ENCODE data around the gene NR2C1.

NR2C1 gene

DNA sequence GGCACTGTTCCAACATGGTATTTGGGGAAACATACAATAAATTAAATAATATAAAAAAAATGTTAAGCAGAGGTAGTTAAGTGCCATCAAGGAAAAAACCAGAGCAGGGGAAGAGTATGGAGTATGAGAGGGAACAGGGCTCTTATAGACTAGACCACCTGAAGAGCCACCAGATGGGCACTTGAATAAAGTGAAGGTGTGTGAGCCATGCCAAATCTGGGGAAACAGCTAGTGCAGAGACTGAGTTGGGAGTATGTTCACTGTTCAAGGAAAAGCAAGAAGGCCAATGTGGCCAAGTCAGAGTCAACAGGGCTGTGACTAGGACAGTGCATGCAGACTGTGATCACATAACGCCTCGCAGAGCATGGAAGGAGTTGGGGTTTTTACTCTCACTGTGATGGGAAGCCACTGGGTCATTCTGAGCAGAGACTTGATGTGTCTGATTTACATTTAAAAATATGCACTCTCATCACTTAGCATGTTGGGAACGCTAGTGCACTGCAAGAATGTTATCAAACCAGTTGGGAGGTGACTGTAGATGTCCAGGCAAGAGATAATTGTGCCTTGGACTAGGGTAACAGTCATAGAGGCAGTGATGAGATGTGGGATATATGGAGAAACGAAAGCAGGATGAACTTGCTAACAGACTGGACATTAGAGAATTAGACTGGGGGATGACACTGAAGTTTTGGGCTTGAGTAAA is 95.5 kb downstream of the NR2C1 start:
- TF ChIP-seq, protein P1, sequence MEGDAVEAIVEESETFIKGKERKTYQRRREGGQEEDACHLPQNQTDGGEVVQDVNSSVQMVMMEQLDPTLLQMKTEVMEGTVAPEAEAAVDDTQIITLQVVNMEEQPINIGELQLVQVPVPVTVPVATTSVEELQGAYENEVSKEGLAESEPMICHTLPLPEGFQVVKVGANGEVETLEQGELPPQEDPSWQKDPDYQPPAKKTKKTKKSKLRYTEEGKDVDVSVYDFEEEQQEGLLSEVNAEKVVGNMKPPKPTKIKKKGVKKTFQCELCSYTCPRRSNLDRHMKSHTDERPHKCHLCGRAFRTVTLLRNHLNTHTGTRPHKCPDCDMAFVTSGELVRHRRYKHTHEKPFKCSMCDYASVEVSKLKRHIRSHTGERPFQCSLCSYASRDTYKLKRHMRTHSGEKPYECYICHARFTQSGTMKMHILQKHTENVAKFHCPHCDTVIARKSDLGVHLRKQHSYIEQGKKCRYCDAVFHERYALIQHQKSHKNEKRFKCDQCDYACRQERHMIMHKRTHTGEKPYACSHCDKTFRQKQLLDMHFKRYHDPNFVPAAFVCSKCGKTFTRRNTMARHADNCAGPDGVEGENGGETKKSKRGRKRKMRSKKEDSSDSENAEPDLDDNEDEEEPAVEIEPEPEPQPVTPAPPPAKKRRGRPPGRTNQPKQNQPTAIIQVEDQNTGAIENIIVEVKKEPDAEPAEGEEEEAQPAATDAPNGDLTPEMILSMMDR (IDR thresholded peaks at IDR 0.05; ENCODE audit: insufficient read depth, low read length, poor library complexity, severe bottlenecking), result no peak
- no peak for TF ChIP-seq EZH2phosphoT487 (conservative IDR thresholded peaks at IDR 0.05; ENCODE audit: low read length)
- no peak overlapping the region for H3K27ac ChIP-seq (ENCODE audit: low read depth, low read length)
- H4K20me1 ChIP-seq (ENCODE audit: low read depth, low read length), result no peaks in the 10 kb centered on the region
- H3K9ac ChIP-seq (ENCODE audit: low read length), result no peak overlapping the region
- no peaks in the 10 kb centered on the region for H3K27me3 ChIP-seq (ENCODE audit: low read length)
- no peaks in the 10 kb centered on the region for H3K9me2 ChIP-seq (replicated peaks; ENCODE audit: insufficient read depth, low read length)
- no peaks in the 10 kb centered on the region; the same call in 1 of the 2 replicates for H3K36me3 ChIP-seq (ENCODE audit: low read length)
- H3F3A ChIP-seq (ENCODE audit: insufficient read depth), result no peaks in the 10 kb centered on the region
- no peak overlapping the region for H3K4me3 ChIP-seq (ENCODE audit: insufficient read depth, low read length, poor library complexity, severe bottlenecking)
- H3K4me2 ChIP-seq (ENCODE audit: low read depth, low read length, poor library complexity, severe bottlenecking), result no peak overlapping the region
- H2AFZ ChIP-seq (ENCODE audit: low read depth, low read length, severe bottlenecking), result no peak overlapping the region
- H3K79me2 ChIP-seq (ENCODE audit: insufficient read depth, low read length), result peaks cover 11% of the 10 kb centered on the region; the same call in 1 of the 2 replicates
- no peaks in the 10 kb centered on the region for H3K9me3 ChIP-seq (ENCODE audit: insufficient read depth, low read length)

DNA sequence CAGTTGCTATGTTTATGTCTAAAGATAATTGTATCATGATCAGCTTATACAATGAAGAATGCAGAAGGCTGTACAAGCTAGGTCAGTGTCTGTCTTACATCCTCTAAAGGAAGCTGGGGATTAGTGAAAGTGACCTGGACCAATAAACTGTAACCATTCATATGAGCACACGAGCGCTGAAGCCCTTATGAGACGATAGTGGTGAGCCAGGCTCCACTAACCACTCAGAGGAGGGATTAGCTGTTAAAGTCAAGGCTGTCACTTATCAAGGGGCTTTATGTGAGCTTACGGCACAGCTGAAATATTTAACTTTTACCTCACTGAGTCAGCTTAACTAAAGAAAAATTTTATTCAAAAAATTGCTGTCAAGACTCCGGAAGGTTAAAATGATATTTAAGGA is 100.2 kb downstream of the NR2C1 start:
- no peaks in the 10 kb centered on the region for H3K9me3 ChIP-seq (ENCODE audit: insufficient read depth, low read length)
- H3K9me2 ChIP-seq (replicated peaks; ENCODE audit: insufficient read depth, low read length), result no peaks in the 10 kb centered on the region
- H3K27ac ChIP-seq (ENCODE audit: low read depth, low read length), result no peak overlapping the region
- no peak for TF ChIP-seq EZH2phosphoT487 (conservative IDR thresholded peaks at IDR 0.05; ENCODE audit: low read length)
- TF ChIP-seq, protein P1 (IDR thresholded peaks at IDR 0.05; ENCODE audit: insufficient read depth, low read length, poor library complexity, severe bottlenecking), result no peak
- peaks cover 4% of the 10 kb centered on the region; the same call in 1 of the 2 replicates for H3K79me2 ChIP-seq (ENCODE audit: insufficient read depth, low read length)
- peaks cover 4% of the 10 kb centered on the region; the same call in 1 of the 2 replicates for H3K36me3 ChIP-seq (ENCODE audit: low read length)
- H2AFZ ChIP-seq (ENCODE audit: low read depth, low read length, severe bottlenecking), result no peak overlapping the region
- H3K4me3 ChIP-seq (ENCODE audit: insufficient read depth, low read length, poor library complexity, severe bottlenecking), result no peak overlapping the region
- no peaks in the 10 kb centered on the region for H3F3A ChIP-seq (ENCODE audit: insufficient read depth)
- no peaks in the 10 kb centered on the region for H3K27me3 ChIP-seq (ENCODE audit: low read length)
- no peak overlapping the region for H3K4me2 ChIP-seq (ENCODE audit: low read depth, low read length, poor library complexity, severe bottlenecking)
- H4K20me1 ChIP-seq (ENCODE audit: low read depth, low read length), result no peaks in the 10 kb centered on the region
- no peak overlapping the region for H3K9ac ChIP-seq (ENCODE audit: low read length)

DNA sequence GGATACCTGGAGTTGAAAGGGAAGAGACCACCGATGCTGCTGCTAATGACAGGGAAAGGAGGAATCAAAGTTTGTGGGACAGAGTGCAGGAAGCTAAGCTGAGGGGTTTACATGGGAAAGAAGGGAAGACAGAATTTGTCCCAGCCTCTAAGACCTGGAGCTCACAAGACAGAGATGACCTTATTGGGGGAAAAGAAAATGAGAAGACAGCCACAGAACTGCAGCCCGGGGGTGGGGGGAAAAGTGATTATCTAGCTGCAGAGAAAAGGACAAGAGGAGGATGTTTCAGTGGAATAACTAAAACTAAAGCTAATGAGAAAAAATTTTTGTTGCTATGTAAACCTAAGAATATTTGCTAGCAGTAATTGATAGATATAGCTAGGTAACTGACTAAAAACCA is 100.6 kb downstream of the NR2C1 start:
- Histone ChIP-seq H3K79me2 (ENCODE audit: insufficient read depth, low read length) (peaks cover 4% of the 10 kb centered on the region; the same call in 1 of the 2 replicates), H4K20me1 (ENCODE audit: low read depth, low read length) (no peaks in the 10 kb centered on the region), H3K4me2 (ENCODE audit: low read depth, low read length, poor library complexity, severe bottlenecking) (no peak overlapping the region), H3K9me2 (replicated peaks; ENCODE audit: insufficient read depth, low read length) (no peaks in the 10 kb centered on the region), H3K36me3 (ENCODE audit: low read length) (peaks cover 4% of the 10 kb centered on the region; the same call in 1 of the 2 replicates), H3K27me3 (ENCODE audit: low read length) (no peaks in the 10 kb centered on the region), H2AFZ (ENCODE audit: low read depth, low read length, severe bottlenecking) (no peak overlapping the region), H3K9ac (ENCODE audit: low read length) (no peak overlapping the region), H3F3A (ENCODE audit: insufficient read depth) (no peaks in the 10 kb centered on the region), H3K9me3 (ENCODE audit: insufficient read depth, low read length) (no peaks in the 10 kb centered on the region), H3K4me3 (ENCODE audit: insufficient read depth, low read length, poor library complexity, severe bottlenecking) (no peak overlapping the region), H3K27ac (ENCODE audit: low read depth, low read length) (no peak overlapping the region)
- TF ChIP-seq, protein P1 (IDR thresholded peaks at IDR 0.05; ENCODE audit: insufficient read depth, low read length, poor library complexity, severe bottlenecking), result no peak
- TF ChIP-seq EZH2phosphoT487 (conservative IDR thresholded peaks at IDR 0.05; ENCODE audit: low read length), result no peak
